DND-41 (cell line): Measurements from ENCODE around the gene LARP6.

Source experiments
- CTCF ChIP-seq: IDR thresholded peaks from 2 replicates; pipeline ENCODE4 v1.5.1; 2012; ENCODE audit warnings: borderline replicate concordance, low read length, moderate library complexity, mild to moderate bottlenecking; ENCODE audit not compliant: poor library complexity, severe bottlenecking; ENCODE audit errors: extremely low read depth
- EZH2 ChIP-seq: IDR thresholded peaks from 3 replicates; pipeline ENCODE4 v1.6.1; 2012; ENCODE audit warnings: borderline replicate concordance, low read depth, mild to moderate bottlenecking, moderate library complexity, low read length, inconsistent platforms; ENCODE audit not compliant: severe bottlenecking

- TF ChIP-seq EZH2: no peak
- no peak for TF ChIP-seq CTCF
These were observed 60.3 kb downstream of the LARP6 start for GRCh38 chr15:70793694-70794093.
